Smooth muscle cell (in vitro differentiated cells): ENCODE data around the gene TCEA3. TPM values are rescaled to one million over a fixed set of nuclear protein-coding genes. Genes with fewer than 3 reads are reported as not detected.

Source experiments
- DNase-seq: peaks from one replicate; lab custom pipeline; 2025; ENCODE audit not compliant: unreplicated experiment; lab: John Stamatoyannopoulos, UW
- H2AFZ ChIP-seq: fragments of 200-600 bp; sonication (generic); 2 replicates; pipeline ENCODE4 v1.6.0; 2016; ENCODE audit warnings: antibody characterized with exemption, low read depth, mild to moderate bottlenecking
- H3F3A ChIP-seq: fragments of 200-600 bp; sonication (generic); 2 replicates; pipeline ENCODE4 v1.6.0; 2017; ENCODE audit warnings: antibody characterized with exemption, low read depth
- H3K27ac ChIP-seq: fragments of 200-600 bp; sonication (generic); 2 replicates; pipeline ENCODE4 v1.5.1; 2016; ENCODE audit warnings: low read depth, mild to moderate bottlenecking
- H3K27me3 ChIP-seq: fragments of 200-600 bp; sonication (generic); 2 replicates; pipeline ENCODE4 v1.6.1; 2016; ENCODE audit warnings: low read depth, mild to moderate bottlenecking
- H3K36me3 ChIP-seq: fragments of 200-600 bp; sonication (generic); 2 replicates; pipeline ENCODE4 v1.5.1; 2016; ENCODE audit warnings: low read depth
- H3K4me1 ChIP-seq: fragments of 200-600 bp; sonication (generic); 2 replicates; pipeline ENCODE4 v1.5.1; 2016; ENCODE audit warnings: low read depth
- H3K4me2 ChIP-seq: fragments of 200-600 bp; sonication (generic); 2 replicates; pipeline ENCODE4 v1.6.0; 2016; ENCODE audit warnings: mild to moderate bottlenecking
- H3K4me3 ChIP-seq: fragments of 200-600 bp; sonication (generic); 2 replicates; pipeline ENCODE4 v1.5.1; 2016; ENCODE audit warnings: mild to moderate bottlenecking
- H3K79me2 ChIP-seq: fragments of 200-600 bp; sonication (generic); 2 replicates; pipeline ENCODE4 v1.6.0; 2016; ENCODE audit warnings: low read depth, mild to moderate bottlenecking
- H3K9ac ChIP-seq: fragments of 200-600 bp; sonication (generic); 2 replicates; pipeline ENCODE4 v1.6.0; 2016; ENCODE audit warnings: low read depth
- H3K9me3 ChIP-seq: fragments of 200-600 bp; sonication (generic); replicated peaks from 2 replicates; pipeline ENCODE4 v1.5.1; 2016; ENCODE audit warnings: low read depth
- H4K20me1 ChIP-seq: fragments of 200-600 bp; sonication (generic); 2 replicates; pipeline ENCODE4 v1.6.0; 2016; ENCODE audit warnings: low read depth
- WGBS: methylation state at CpG from one replicate; pipeline ENCODE4 v1.1.7; 2016; ENCODE audit warnings: low lambda C conversion rate; 5-methylcytosine and 5-hydroxymethylcytosine counted together
- polyA plus RNA-seq: library from polyadenylated mRNA; unstranded; fragments of >200 nt; fragmentation: Nextera tagmentation; extraction: Ambion mirVana; gene quantifications from 2 replicates; pipeline ENCODE4 v1.2.1, GENCODE V29; 2016
- total RNA-seq: library from RNA; depleted of rRNA; stranded (reverse); fragments of >200 nt; gene quantifications from 2 replicates; pipeline ENCODE4 v1.2.3, GENCODE V29; 2014
- TF ChIP-seq, protein P1 (sequence below): fragments of 200-600 bp; sonication (generic); IDR thresholded peaks from 2 replicates; pipeline ENCODE4 v1.5.1; 2017; ENCODE audit warnings: borderline replicate concordance, mild to moderate bottlenecking, antibody characterized with exemption; ENCODE audit not compliant: insufficient read depth, poor library complexity, severe bottlenecking

Gene TCEA3
- total and polyA plus RNA-seq, 2 experiments from 2014 or later = 8.2 to 19.2 TPM

DNA sequence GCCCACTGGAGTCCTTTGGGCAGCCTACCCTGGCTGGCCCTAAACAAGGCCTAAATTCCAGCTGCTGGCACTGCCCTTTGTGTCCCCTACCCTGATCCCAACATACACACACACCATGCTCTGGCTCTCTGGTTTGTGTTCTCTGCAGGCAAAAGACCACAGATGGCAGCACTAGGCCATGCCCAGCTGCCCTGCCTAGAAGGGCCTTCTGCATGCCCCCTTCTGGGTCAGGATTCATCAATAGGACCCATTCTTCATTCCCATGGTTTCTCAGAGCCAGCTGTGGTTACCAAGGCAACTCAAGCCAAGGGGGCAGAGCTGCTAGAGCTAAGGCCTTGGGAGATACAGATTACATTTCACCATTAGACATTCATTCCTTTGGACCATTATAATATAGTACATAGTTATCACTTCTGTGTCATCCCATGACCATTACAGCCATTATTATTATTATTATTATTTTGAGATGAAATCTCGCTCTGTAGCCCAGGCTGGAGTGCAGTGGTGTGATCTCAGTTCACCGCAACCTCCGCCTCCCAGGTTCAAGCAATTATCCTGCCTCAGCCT, 42.0 kb upstream of the TCEA3 start:
- Histone ChIP-seq H3K4me3 (no peak overlapping the region), H3K4me1 (no peaks in the 10 kb centered on the region), H3K9ac (no peak overlapping the region), H3K27me3 (no peaks in the 10 kb centered on the region), H3K36me3 (no peaks in the 10 kb centered on the region), H3K4me2 (no peak overlapping the region), H3K27ac (no peak overlapping the region), H2AFZ (no peak overlapping the region), H3K79me2 (peaks cover 4% of the 10 kb centered on the region), H4K20me1 (peaks cover 68% of the 10 kb centered on the region), H3K9me3 (no peaks in the 10 kb centered on the region), H3F3A (no peaks in the 10 kb centered on the region)
- WGBS = 99% methylated on average over 3 of the region's 3 CpGs
- TF ChIP-seq, protein P1, sequence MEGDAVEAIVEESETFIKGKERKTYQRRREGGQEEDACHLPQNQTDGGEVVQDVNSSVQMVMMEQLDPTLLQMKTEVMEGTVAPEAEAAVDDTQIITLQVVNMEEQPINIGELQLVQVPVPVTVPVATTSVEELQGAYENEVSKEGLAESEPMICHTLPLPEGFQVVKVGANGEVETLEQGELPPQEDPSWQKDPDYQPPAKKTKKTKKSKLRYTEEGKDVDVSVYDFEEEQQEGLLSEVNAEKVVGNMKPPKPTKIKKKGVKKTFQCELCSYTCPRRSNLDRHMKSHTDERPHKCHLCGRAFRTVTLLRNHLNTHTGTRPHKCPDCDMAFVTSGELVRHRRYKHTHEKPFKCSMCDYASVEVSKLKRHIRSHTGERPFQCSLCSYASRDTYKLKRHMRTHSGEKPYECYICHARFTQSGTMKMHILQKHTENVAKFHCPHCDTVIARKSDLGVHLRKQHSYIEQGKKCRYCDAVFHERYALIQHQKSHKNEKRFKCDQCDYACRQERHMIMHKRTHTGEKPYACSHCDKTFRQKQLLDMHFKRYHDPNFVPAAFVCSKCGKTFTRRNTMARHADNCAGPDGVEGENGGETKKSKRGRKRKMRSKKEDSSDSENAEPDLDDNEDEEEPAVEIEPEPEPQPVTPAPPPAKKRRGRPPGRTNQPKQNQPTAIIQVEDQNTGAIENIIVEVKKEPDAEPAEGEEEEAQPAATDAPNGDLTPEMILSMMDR = no peak
- no peak for DNase-seq

DNA sequence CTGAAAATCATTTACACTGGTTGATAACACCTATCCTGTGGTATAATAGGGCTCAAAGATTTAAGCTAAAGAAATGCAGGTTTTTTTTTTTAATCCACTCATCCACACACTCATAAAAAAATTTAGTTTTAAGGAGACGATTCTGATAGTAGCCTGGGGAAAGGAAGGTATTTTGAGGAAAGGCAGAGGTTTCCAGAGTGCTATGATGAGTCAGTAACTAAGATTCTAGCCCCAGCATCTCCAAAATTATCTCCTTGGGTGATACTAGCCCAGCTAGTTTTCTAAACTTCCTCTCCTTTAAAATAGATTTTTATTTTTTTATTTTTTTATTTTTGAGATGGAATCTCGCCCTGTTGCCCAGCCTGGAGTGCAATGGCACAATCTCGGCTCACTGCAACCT, 38.7 kb upstream of the TCEA3 start:
- 80% methylated on average over 3 of the region's 3 CpGs for WGBS
- Histone ChIP-seq H3K4me2 (no peak overlapping the region), H4K20me1 (peaks cover 52% of the 10 kb centered on the region), H3K27ac (no peak overlapping the region), H3K79me2 (no peaks in the 10 kb centered on the region), H3K9ac (no peak overlapping the region), H3K4me3 (no peak overlapping the region), H3K4me1 (no peaks in the 10 kb centered on the region), H3K9me3 (no peaks in the 10 kb centered on the region), H2AFZ (no peak overlapping the region), H3K36me3 (no peaks in the 10 kb centered on the region), H3F3A (no peaks in the 10 kb centered on the region), H3K27me3 (no peaks in the 10 kb centered on the region)
- TF ChIP-seq, protein P1 = no peak
- no peak for DNase-seq

DNA sequence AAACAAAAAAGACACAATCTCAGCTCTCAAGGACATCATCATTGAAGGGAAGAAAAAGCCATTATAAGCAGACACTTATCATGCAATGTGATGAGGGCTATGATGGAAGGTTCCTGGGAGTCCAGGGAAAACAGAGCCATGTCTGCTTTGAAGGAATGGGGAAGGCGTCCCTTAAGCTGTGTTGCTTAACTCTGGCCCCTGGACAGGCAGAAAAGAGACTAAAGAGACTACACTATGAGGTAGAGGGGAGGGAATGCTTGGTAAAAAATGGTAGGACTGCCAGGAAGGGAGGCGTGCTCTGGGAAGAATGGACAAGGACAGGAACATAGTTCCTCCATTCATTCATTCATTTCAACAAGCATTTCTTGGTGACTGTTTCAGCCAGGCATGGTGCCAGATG, 38.2 kb upstream of the TCEA3 start:
- TF ChIP-seq, protein P1 = no peak
- DNase-seq = no peak
- H2AFZ ChIP-seq = no peak overlapping the region
- H3K27me3 ChIP-seq = no peaks in the 10 kb centered on the region
- no peak overlapping the region for H3K27ac ChIP-seq
- H3K9me3 ChIP-seq = no peaks in the 10 kb centered on the region
- 94% methylated on average over 2 of the region's 2 CpGs for WGBS
- no peak overlapping the region for H3K4me3 ChIP-seq
- peaks cover 48% of the 10 kb centered on the region for H4K20me1 ChIP-seq
- H3K9ac ChIP-seq = no peak overlapping the region
- H3K4me1 ChIP-seq = no peaks in the 10 kb centered on the region
- H3K79me2 ChIP-seq = no peaks in the 10 kb centered on the region
- H3K36me3 ChIP-seq = no peaks in the 10 kb centered on the region
- H3F3A ChIP-seq = no peaks in the 10 kb centered on the region
- no peak overlapping the region for H3K4me2 ChIP-seq

DNA sequence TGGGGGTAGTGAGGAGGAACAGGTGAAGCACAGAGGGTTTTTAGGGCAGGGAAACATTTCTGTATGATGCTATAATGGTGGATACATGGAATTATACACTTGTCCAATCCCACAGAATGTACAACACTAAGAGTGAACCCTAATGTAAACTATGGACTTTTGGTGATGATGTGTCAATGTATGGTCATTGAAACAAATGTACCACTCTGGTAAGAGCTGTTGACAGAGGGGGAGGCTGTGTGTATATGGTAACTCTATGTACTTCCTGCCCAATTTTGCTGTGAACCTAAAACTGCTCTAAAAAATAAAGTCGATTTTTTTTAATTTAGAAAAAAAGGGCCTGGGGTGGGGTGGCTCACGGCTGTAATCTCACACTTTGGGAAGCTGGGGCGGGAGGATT, 36.5 kb upstream of the TCEA3 start:
- no peak overlapping the region for H3K9ac ChIP-seq

More for the DNA sequence above, 36.5 kb upstream of the TCEA3 start:
- TF ChIP-seq, protein P1 = no peak
- Histone ChIP-seq H4K20me1 (peaks cover 43% of the 10 kb centered on the region), H3K36me3 (no peaks in the 10 kb centered on the region), H3K4me2 (no peak overlapping the region), H3K79me2 (no peaks in the 10 kb centered on the region), H2AFZ (no peak overlapping the region), H3K4me1 (no peaks in the 10 kb centered on the region), H3K27ac (no peak overlapping the region), H3F3A (no peaks in the 10 kb centered on the region), H3K9me3 (no peaks in the 10 kb centered on the region), H3K4me3 (no peak overlapping the region), H3K27me3 (no peaks in the 10 kb centered on the region)
- no peak for DNase-seq
- 92% methylated on average over 3 of the region's 3 CpGs for WGBS
